OCI-LY3 (cell line): ENCODE data around the gene TTLL11.

Experiments used
- H2AFZ ChIP-seq: fragments of 200-600, 300-600 bp; shearing (Covaris generic); 2 replicates; pipeline ENCODE4 v1.6.0; 2014; ENCODE audit warnings: antibody characterized with exemption, low read depth, low read length
- H3K27ac ChIP-seq: fragments of 200-600, 300-600 bp; sonication (generic); 2 replicates; pipeline ENCODE4 v1.5.1; 2014; ENCODE audit warnings: mild to moderate bottlenecking, low read length, moderate library complexity, mixed read lengths
- H3K27me3 ChIP-seq: fragments of 200-600, 300-600 bp; sonication (generic); 2 replicates; pipeline ENCODE4 v1.6.1; 2014; ENCODE audit warnings: low read depth, low read length, mixed read lengths
- H3K36me3 ChIP-seq: fragments of 200-600, 300-600 bp; sonication (generic); replicated peaks from 2 replicates; pipeline ENCODE3; 2014; ENCODE audit warnings: low read depth, low read length, mixed read lengths
- H3K4me1 ChIP-seq: fragments of 300-600, 200-600 bp; sonication (generic); 2 replicates; pipeline ENCODE4 v1.6.1; 2014; ENCODE audit warnings: low read length, mixed read lengths
- H3K4me2 ChIP-seq: fragments of 200-600, 300-600 bp; sonication (generic); 2 replicates; pipeline ENCODE4 v1.6.1; 2014; ENCODE audit warnings: low read length, mixed read lengths
- H3K4me3 ChIP-seq: fragments of 300-600, 200-600 bp; sonication (generic); 2 replicates; pipeline ENCODE4 v1.5.1; 2014; ENCODE audit warnings: antibody characterized with exemption, mild to moderate bottlenecking, low read length, moderate library complexity
- H3K79me2 ChIP-seq: fragments of 300-600, 200-600 bp; shearing (Covaris generic); 2 replicates; pipeline ENCODE4 v1.6.1; 2014; ENCODE audit warnings: mild to moderate bottlenecking, low read length, mixed read lengths
- H3K9ac ChIP-seq: fragments of 300-600, 200-600 bp; shearing (Covaris generic); 2 replicates; pipeline ENCODE4 v1.6.0; 2014; ENCODE audit warnings: mild to moderate bottlenecking, low read length, moderate library complexity
- H3K9me3 ChIP-seq: fragments of 200-600, 300-600 bp; shearing (Covaris generic); 2 replicates; pipeline ENCODE4 v1.6.1; 2014; ENCODE audit warnings: low read length, mixed read lengths; ENCODE audit not compliant: insufficient read depth
- H4K20me1 ChIP-seq: fragments of 200-600, 300-600 bp; sonication (generic); 2 replicates; pipeline ENCODE4 v1.6.1; 2016; ENCODE audit warnings: low read length, mixed read lengths; ENCODE audit not compliant: insufficient read depth
- CTCF ChIP-seq: fragments of 200-600, 300-600 bp; sonication (generic); IDR thresholded peaks from 2 replicates; pipeline ENCODE4 v1.5.1; 2014; ENCODE audit warnings: antibody characterized with exemption, low read length, low read depth
- EZH2phosphoT487 ChIP-seq: fragments of 200-600 bp; shearing (Covaris generic); IDR thresholded peaks from 2 replicates; pipeline ENCODE4 v1.6.1; 2018; ENCODE audit warnings: antibody characterized with exemption, mixed run types, low read depth

The TTLL11 gene

GRCh38 chr9:121773954-121774714 is 319.0 kb downstream of the TTLL11 start:
- H3K36me3 ChIP-seq = peaks cover 3% of the 10 kb centered on the region
- H4K20me1 ChIP-seq = no peaks in the 10 kb centered on the region
- peaks cover 19% of the 10 kb centered on the region for H3K4me1 ChIP-seq
- TF ChIP-seq CTCF (no peak), EZH2phosphoT487 (no peak)
- H3K27ac ChIP-seq = no peak overlapping the region
- H3K79me2 ChIP-seq = no peaks in the 10 kb centered on the region
- H3K9ac ChIP-seq = no peak overlapping the region; the same call in 1 of the 2 replicates
- H3K9me3 ChIP-seq = peaks cover 9% of the 10 kb centered on the region
- no peaks in the 10 kb centered on the region for H3K27me3 ChIP-seq
- no peak overlapping the region for H2AFZ ChIP-seq
- peak overlapping the region; percentile 81 for H3K4me2 ChIP-seq
- H3K4me3 ChIP-seq = peak overlapping the region; percentile 15; the same call in 1 of the 2 replicates

- no peak overlapping the region for H3K9ac ChIP-seq
- H3K27ac ChIP-seq = no peak overlapping the region
- no peak overlapping the region for H3K4me3 ChIP-seq
- no peak overlapping the region for H2AFZ ChIP-seq
- no peaks in the 10 kb centered on the region for H4K20me1 ChIP-seq
- TF ChIP-seq CTCF (no peak), EZH2phosphoT487 (no peak)
- H3K36me3 ChIP-seq = peaks cover under 1% of the 10 kb centered on the region
- H3K79me2 ChIP-seq = no peaks in the 10 kb centered on the region
- H3K4me1 ChIP-seq = peaks cover 16% of the 10 kb centered on the region
- no peaks in the 10 kb centered on the region for H3K27me3 ChIP-seq
- H3K4me2 ChIP-seq = no peak overlapping the region
- peaks cover 6% of the 10 kb centered on the region for H3K9me3 ChIP-seq
These were observed 319.7 kb downstream of the TTLL11 start for GRCh38 chr9:121773286-121773953.

- Histone ChIP-seq H3K36me3 (no peaks in the 10 kb centered on the region), H3K4me2 (no peak overlapping the region), H3K27ac (no peak overlapping the region), H3K4me3 (no peak overlapping the region), H2AFZ (no peak overlapping the region), H4K20me1 (no peaks in the 10 kb centered on the region), H3K79me2 (no peaks in the 10 kb centered on the region), H3K9me3 (peaks cover under 1% of the 10 kb centered on the region; the same call in 1 of the 2 replicates), H3K4me1 (peaks cover 16% of the 10 kb centered on the region), H3K27me3 (no peaks in the 10 kb centered on the region), H3K9ac (no peak overlapping the region)
- no peak for TF ChIP-seq EZH2phosphoT487
- no peak for TF ChIP-seq CTCF
These were observed 320.4 kb downstream of the TTLL11 start for GRCh38 chr9:121772600-121773285.
